ENCODE measurements around the gene N4BP2L2. TPM values are rescaled to one million over a fixed set of nuclear protein-coding genes. Genes with fewer than 3 reads are reported as not detected.

The N4BP2L2 gene
- total and polyA plus RNA-seq, 2 donors (not counting 3 experiments of a cell fraction or from before 2014, with no cell fraction given): 21.7 to 101 TPM

DNA sequence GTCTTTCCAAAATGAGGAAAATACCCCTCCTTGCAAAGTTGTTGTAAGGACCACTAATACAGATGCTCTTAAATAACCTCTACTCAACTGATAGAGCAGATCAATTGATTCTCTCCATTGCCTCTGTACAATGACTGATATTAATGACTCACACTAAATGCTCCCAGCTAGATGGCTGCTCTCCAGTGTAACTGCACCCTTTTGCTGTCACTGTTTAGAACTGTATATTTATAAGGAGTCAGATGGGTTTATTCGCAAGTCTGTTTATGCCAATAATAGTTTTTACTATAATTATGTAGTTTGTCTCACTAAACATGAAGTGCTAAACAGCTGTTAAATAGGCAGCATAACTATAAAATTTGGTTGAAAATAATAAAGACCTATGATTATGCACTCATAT, 89.6 kb downstream of the N4BP2L2 start:
- DNase-seq (ENCODE audit: low read depth, low spot score): no peak
- CTCF ChIA-PET: interaction anchor here (0.6 to 1.3 kb wide), 4 partner anchors 8 to 539 kb away, joined by 3 to 5 read pairs (median 4); no protein-coding TSS in a partner anchor

More for the DNA sequence above, 89.6 kb downstream of the N4BP2L2 start:
- no peaks in the 10 kb centered on the region for H3K79me2 ChIP-seq (ENCODE audit: control insufficient read depth, insufficient read depth, low read length)
- intact Hi-C loops (cut with micrococcal nuclease) (loop anchor here (10.0 kb wide), 1 partner anchor 534 kb away; no protein-coding TSS in a partner anchor), dilution Hi-C loops (cut with MboI; ENCODE audit: extremely low pct_ligation_motif_present, low sequenced_read_pairs) (no loop called here)
- POLR2A ChIA-PET: no interaction called here
- no peaks in the 10 kb centered on the region for H3K4me1 ChIP-seq (ENCODE audit: control insufficient read depth, extremely low read depth, insufficient read depth, low read length)
- H3K9me3 ChIP-seq (replicated peaks; ENCODE audit: control insufficient read depth, insufficient read depth, low read length): no peaks in the 10 kb centered on the region
- no peak overlapping the region for H3K27ac ChIP-seq (ENCODE audit: insufficient read depth, low read depth, low read length)
- no peak for FAIRE-seq
- H3K4me2 ChIP-seq (ENCODE audit: insufficient read depth, low read length): no peak overlapping the region
- H3K9ac ChIP-seq (replicated peaks; ENCODE audit: extremely low read depth, insufficient read depth, low read length): no peak overlapping the region
- H3K4me3 ChIP-seq (replicated peaks in 1 of 3; ENCODE audit: insufficient read depth in 1 of 3, low read depth in 1 of 3, low read length in 3 of 3): no peak overlapping the region
- no peaks in the 10 kb centered on the region for H3K9me1 ChIP-seq (replicated peaks; ENCODE audit: control insufficient read depth, extremely low read depth, insufficient read depth, low read length)
- TF ChIP-seq FOS (IDR thresholded peaks at IDR 0.05; ENCODE audit: borderline replicate concordance, insufficient read depth, low read length) (no peak), JUN (IDR thresholded peaks at IDR 0.05; ENCODE audit: borderline replicate concordance, insufficient read depth, insufficient read length, low read depth) (no peak), GATA2 (IDR thresholded peaks at IDR 0.05; ENCODE audit: insufficient read depth, insufficient read length, low read depth, low read length) (no peak), POLR2A (IDR thresholded peaks at IDR 0.05; ENCODE audit: low read depth, low read length) (no peak), POLR2AphosphoS5 (IDR thresholded peaks at IDR 0.05; ENCODE audit: insufficient read depth, low read depth, low read length) (no peak), EZH2 (IDR thresholded peaks at IDR 0.05; ENCODE audit: borderline replicate concordance, low read depth, low read length, severe bottlenecking) (no peak), MYC (IDR thresholded peaks at IDR 0.05; ENCODE audit: low read depth, low read length) (no peak)
- TF ChIP-seq, protein P1, sequence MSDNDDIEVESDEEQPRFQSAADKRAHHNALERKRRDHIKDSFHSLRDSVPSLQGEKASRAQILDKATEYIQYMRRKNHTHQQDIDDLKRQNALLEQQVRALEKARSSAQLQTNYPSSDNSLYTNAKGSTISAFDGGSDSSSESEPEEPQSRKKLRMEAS (IDR thresholded peaks at IDR 0.05; ENCODE audit: insufficient read depth, insufficient read length): no peak
- TF ChIP-seq, protein P2, sequence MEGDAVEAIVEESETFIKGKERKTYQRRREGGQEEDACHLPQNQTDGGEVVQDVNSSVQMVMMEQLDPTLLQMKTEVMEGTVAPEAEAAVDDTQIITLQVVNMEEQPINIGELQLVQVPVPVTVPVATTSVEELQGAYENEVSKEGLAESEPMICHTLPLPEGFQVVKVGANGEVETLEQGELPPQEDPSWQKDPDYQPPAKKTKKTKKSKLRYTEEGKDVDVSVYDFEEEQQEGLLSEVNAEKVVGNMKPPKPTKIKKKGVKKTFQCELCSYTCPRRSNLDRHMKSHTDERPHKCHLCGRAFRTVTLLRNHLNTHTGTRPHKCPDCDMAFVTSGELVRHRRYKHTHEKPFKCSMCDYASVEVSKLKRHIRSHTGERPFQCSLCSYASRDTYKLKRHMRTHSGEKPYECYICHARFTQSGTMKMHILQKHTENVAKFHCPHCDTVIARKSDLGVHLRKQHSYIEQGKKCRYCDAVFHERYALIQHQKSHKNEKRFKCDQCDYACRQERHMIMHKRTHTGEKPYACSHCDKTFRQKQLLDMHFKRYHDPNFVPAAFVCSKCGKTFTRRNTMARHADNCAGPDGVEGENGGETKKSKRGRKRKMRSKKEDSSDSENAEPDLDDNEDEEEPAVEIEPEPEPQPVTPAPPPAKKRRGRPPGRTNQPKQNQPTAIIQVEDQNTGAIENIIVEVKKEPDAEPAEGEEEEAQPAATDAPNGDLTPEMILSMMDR (IDR thresholded peaks at IDR 0.05; ENCODE audit: extremely low read depth in 1 of 2, insufficient read depth in 1 of 2, low read depth in 1 of 2, low read length in 2 of 2): no peak
- no peaks in the 10 kb centered on the region for H3K36me3 ChIP-seq (ENCODE audit: control insufficient read depth in 2 of 2, extremely low read depth in 1 of 2, insufficient read depth in 2 of 2, low read length in 2 of 2)
- no peak overlapping the region for H2AFZ ChIP-seq (ENCODE audit: low read depth, low read length)
- no peaks in the 10 kb centered on the region for H3K27me3 ChIP-seq (ENCODE audit: control insufficient read depth in 2 of 2, insufficient read depth in 2 of 2, low read length in 2 of 2)
- BruUV-seq (replicated peaks): no TSS peak
- H4K20me1 ChIP-seq (replicated peaks; ENCODE audit: control insufficient read depth, extremely low read depth, insufficient read depth, low read length): no peaks in the 10 kb centered on the region
